Erythroblast (primary cell): Measurements from ENCODE around the gene TRANK1.

Experiments
- GATA1 ChIP-seq: IDR thresholded peaks from 2 replicates; pipeline ENCODE4 v1.6.1; 2011; ENCODE audit warnings: low read depth, mild to moderate bottlenecking, control low read depth, low read length, moderate library complexity
- POLR2A ChIP-seq: IDR thresholded peaks from 2 replicates; pipeline ENCODE4 v1.6.1; 2011; ENCODE audit warnings: mild to moderate bottlenecking, low read length

DNA sequence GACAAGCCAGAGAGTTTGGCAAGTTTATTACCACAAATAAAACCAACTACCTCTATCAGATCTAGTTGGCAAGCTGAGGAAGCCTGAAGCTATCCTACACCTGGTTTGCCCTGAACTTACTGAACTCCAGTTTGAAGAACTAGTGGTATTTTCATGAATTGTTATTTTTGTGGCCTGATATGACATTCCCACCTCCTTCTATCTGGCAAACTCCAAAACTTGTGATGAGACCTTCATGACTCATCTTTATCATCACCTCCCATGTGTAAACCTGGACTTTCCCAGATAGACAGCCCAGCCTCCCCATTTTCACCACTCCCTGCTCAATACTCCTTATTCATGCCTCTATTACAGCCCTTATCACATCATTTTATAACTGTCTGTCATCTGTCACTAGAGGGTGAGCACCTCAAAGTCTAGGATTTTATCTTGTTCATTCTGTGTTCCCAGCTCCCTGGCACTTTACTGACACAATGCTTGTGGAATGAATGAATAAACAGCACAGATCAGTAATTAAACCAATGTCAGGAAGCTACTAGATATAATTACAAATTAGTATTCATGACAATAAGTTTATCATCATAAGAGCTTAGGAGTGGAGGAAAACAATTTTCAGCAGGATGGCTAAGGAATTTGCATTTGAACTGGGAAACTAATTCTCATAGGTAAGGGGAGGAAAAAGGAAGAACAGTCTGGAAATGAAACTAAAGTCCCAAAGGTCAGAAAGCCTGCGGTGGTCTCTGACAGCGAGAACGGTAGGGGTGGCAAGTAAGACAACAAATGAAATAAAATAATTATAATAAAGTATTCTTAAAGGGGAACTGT, 13.2 kb upstream of the TRANK1 start:
- peak; percentile 59 for TF ChIP-seq POLR2A
- TF ChIP-seq GATA1 = no peak
